ENCODE results near the gene PDIA4.

Gene PDIA4

DNA sequence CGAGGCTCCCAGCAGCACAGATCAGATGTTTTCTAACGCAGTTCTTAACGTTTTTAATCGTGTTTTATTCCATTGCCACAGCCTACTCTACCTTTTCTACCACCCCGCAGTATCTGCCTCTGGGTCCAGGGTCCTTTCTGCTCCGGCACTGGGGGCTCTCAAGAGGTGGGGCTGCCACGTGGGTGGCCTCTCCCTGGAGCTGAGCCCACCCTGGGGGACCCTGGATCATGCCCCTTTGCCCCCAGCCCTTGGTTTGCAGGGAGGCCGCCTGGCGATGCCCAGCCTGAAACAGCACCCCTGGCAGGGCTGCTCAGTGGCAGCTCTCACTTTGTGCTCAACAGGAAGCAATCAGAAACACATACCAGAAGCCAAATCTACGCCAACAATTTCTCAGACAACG is 25.3 kb downstream of the PDIA4 start:
- TF ChIP-seq FOXP2 (optimal IDR thresholded peaks at IDR 0.05; ENCODE audit: borderline replicate concordance, extremely low read depth, extremely low read length, insufficient read depth) (no peak), SIN3A (IDR thresholded peaks at IDR 0.05; ENCODE audit: borderline replicate concordance, insufficient read depth, low read length) (no peak), TAF1 (IDR thresholded peaks at IDR 0.05; ENCODE audit: borderline replicate concordance, insufficient read depth, low read length) (no peak), POLR2AphosphoS5 (IDR thresholded peaks at IDR 0.05; ENCODE audit: low read depth, low read length) (no peak)
- TF ChIP-seq, protein P1, sequence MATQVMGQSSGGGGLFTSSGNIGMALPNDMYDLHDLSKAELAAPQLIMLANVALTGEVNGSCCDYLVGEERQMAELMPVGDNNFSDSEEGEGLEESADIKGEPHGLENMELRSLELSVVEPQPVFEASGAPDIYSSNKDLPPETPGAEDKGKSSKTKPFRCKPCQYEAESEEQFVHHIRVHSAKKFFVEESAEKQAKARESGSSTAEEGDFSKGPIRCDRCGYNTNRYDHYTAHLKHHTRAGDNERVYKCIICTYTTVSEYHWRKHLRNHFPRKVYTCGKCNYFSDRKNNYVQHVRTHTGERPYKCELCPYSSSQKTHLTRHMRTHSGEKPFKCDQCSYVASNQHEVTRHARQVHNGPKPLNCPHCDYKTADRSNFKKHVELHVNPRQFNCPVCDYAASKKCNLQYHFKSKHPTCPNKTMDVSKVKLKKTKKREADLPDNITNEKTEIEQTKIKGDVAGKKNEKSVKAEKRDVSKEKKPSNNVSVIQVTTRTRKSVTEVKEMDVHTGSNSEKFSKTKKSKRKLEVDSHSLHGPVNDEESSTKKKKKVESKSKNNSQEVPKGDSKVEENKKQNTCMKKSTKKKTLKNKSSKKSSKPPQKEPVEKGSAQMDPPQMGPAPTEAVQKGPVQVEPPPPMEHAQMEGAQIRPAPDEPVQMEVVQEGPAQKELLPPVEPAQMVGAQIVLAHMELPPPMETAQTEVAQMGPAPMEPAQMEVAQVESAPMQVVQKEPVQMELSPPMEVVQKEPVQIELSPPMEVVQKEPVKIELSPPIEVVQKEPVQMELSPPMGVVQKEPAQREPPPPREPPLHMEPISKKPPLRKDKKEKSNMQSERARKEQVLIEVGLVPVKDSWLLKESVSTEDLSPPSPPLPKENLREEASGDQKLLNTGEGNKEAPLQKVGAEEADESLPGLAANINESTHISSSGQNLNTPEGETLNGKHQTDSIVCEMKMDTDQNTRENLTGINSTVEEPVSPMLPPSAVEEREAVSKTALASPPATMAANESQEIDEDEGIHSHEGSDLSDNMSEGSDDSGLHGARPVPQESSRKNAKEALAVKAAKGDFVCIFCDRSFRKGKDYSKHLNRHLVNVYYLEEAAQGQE (IDR thresholded peaks at IDR 0.05; ENCODE audit: insufficient read depth in 1 of 2, low read depth in 2 of 2, low read length in 2 of 2) = no peak

DNA sequence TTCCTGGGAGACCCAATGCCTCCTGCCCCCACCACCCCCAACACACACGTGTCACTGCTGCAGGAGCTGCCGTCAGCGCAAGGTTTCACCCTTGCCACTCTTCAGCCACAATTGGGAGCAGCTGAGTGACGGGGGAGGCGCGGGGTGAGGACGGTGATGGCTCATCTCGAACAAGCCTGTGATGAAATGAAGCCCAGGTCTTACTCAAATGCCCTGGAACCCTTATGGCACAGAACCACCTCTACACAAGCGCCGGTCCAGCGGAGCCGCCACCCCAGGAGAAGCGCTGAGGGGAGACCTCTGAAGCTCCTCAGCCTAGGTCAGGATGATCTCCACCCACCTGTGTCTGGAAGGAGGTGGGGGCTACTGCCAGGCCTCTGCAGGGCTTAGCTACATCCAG is 25.7 kb downstream of the PDIA4 start:
- no peak for TF ChIP-seq POLR2AphosphoS5 (IDR thresholded peaks at IDR 0.05; ENCODE audit: low read depth, low read length)
- no peak for TF ChIP-seq SIN3A (IDR thresholded peaks at IDR 0.05; ENCODE audit: borderline replicate concordance, insufficient read depth, low read length)
- TF ChIP-seq, protein P1 (IDR thresholded peaks at IDR 0.05; ENCODE audit: insufficient read depth in 1 of 2, low read depth in 2 of 2, low read length in 2 of 2) = no peak
- TF ChIP-seq FOXP2 (optimal IDR thresholded peaks at IDR 0.05; ENCODE audit: borderline replicate concordance, extremely low read depth, extremely low read length, insufficient read depth) = no peak
- no peak for TF ChIP-seq TAF1 (IDR thresholded peaks at IDR 0.05; ENCODE audit: borderline replicate concordance, insufficient read depth, low read length)

DNA sequence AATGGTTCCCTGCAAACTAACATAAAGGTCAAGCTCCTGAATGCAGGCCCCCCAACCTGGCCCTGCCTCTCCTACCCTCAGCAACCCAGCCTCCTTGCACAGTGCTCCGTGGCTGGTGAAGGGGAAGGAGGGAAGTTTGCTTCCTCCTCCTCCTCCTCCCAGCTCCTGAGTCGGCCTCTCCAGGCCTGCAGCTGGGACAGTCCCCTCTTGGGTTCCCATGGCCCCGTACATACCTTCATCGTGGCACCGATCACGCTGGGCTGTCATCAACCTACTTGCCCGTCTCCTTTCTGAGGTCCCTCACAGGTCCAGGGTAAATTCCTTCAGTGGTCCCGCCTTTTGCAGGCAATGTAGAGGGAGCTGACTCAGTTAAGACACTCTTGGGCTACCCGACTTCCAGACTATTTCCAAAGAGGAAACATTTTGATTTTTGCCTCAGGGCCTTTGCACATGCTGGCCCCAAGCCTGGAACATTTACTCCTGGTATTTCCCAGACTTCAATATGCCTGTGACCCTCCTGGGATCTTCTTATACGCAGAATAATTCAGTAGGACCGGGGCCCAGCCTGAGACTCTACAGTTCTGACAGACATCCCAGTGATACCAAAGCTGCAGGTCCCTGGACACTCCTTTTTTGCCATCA is 26.8 kb downstream of the PDIA4 start:
- TF ChIP-seq SIN3A (IDR thresholded peaks at IDR 0.05; ENCODE audit: borderline replicate concordance, insufficient read depth, low read length) (no peak), TAF1 (IDR thresholded peaks at IDR 0.05; ENCODE audit: borderline replicate concordance, insufficient read depth, low read length) (no peak), POLR2AphosphoS5 (IDR thresholded peaks at IDR 0.05; ENCODE audit: low read depth, low read length) (no peak; the same call in 1 of the 2 replicates), FOXP2 (optimal IDR thresholded peaks at IDR 0.05; ENCODE audit: borderline replicate concordance, extremely low read depth, extremely low read length, insufficient read depth) (no peak)
- TF ChIP-seq, protein P1 (IDR thresholded peaks at IDR 0.05; ENCODE audit: insufficient read depth in 1 of 2, low read depth in 2 of 2, low read length in 2 of 2) = no peak

DNA sequence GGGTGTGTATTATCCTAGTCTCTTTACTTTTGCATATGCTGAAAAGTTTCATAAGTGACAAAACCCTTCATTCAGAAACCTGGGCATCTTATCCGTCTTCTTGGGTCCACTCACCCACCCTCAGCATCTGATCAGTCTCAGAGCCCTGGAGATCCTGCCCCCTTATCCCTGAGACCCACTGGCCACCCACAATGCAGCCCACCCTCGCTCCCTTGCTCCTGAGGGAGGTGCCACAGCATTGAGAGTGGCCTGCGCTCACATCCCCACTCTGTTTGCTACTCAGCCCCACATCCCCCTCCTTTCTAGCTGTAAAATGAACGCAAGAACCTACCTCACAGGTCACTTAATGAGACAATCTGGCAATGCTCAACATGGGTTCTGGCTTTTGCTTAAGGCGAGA is 27.3 kb downstream of the PDIA4 start:
- TF ChIP-seq POLR2AphosphoS5 (IDR thresholded peaks at IDR 0.05; ENCODE audit: low read depth, low read length) (no peak), TAF1 (IDR thresholded peaks at IDR 0.05; ENCODE audit: borderline replicate concordance, insufficient read depth, low read length) (no peak), FOXP2 (optimal IDR thresholded peaks at IDR 0.05; ENCODE audit: borderline replicate concordance, extremely low read depth, extremely low read length, insufficient read depth) (no peak), SIN3A (IDR thresholded peaks at IDR 0.05; ENCODE audit: borderline replicate concordance, insufficient read depth, low read length) (no peak)
- TF ChIP-seq, protein P1 (IDR thresholded peaks at IDR 0.05; ENCODE audit: insufficient read depth in 1 of 2, low read depth in 2 of 2, low read length in 2 of 2) = no peak
